KOPT-K1 (cell line): ENCODE data around the gene STAT4.

Source experiments
- H3K27ac ChIP-seq: fragments of 200-600 bp; sonication (generic); 2 replicates; pipeline ENCODE4 v1.5.1; 2016; ENCODE audit warnings: antibody characterized with exemption, mild to moderate bottlenecking, low read depth, low read length; ENCODE audit not compliant: poor library complexity, severe bottlenecking
- H3K36me3 ChIP-seq: fragments of 200-600 bp; sonication (generic); 2 replicates; pipeline ENCODE4 v1.5.1; 2017; ENCODE audit warnings: antibody characterized with exemption, mild to moderate bottlenecking, low read length, moderate library complexity; ENCODE audit not compliant: insufficient read depth
- H3K9me3 ChIP-seq: fragments of 200-600 bp; sonication (generic); 2 replicates; pipeline ENCODE4 v1.5.1; 2017; ENCODE audit warnings: antibody characterized with exemption, low read length, mild to moderate bottlenecking; ENCODE audit not compliant: insufficient read depth, poor library complexity, severe bottlenecking

STAT4 gene

DNA sequence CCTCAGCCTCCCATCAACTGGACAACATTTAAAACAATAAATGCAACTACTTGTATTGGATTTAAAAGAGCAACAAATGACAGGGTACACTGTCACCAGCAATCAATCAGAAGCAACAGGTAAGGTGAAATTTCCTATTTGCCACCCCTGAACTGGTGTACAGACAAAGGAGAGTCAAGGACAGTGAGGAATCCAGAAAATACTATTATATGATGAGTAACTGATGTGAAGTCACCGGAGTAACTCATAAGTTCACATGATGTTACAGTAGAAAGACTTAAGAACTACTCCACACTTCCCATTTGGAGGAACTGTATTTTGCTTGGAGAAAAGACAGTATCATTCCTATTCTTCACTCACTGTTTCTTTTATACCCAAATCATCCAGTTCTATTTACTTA, 132.7 kb downstream of the STAT4 start:
- Histone ChIP-seq H3K9me3 (no peaks in the 10 kb centered on the region), H3K36me3 (no peaks in the 10 kb centered on the region), H3K27ac (no peak overlapping the region)

- peaks cover 19% of the 10 kb centered on the region for H3K36me3 ChIP-seq
- no peak overlapping the region for H3K27ac ChIP-seq
- H3K9me3 ChIP-seq, result no peaks in the 10 kb centered on the region
These were observed 135.0 kb downstream of the STAT4 start for GRCh38 chr2:191015831-191016230.

GRCh38 chr2:191015239-191015638, 135.6 kb downstream of the STAT4 start:
- no peaks in the 10 kb centered on the region for H3K9me3 ChIP-seq
- H3K36me3 ChIP-seq, result peaks cover 25% of the 10 kb centered on the region
- peak overlapping the region; percentile 82 for H3K27ac ChIP-seq

- Histone ChIP-seq H3K27ac (peak overlapping the region; percentile 82), H3K9me3 (no peaks in the 10 kb centered on the region), H3K36me3 (peaks cover 31% of the 10 kb centered on the region)
These were observed 136.2 kb downstream of the STAT4 start for GRCh38 chr2:191014653-191015020.

- no peaks in the 10 kb centered on the region for H3K9me3 ChIP-seq
- peaks cover 36% of the 10 kb centered on the region for H3K36me3 ChIP-seq
- peak within 1 kb of the TSS; percentile 82 for H3K27ac ChIP-seq
These were observed 136.7 kb downstream of the STAT4 start, which contains the start of gene STAT1 for GRCh38 chr2:191013932-191014652. Gene STAT1, minus strand, starts transcription at chr2:191014171. Its CDS starts 4,168 bp downstream, at chr2:191010003.

DNA sequence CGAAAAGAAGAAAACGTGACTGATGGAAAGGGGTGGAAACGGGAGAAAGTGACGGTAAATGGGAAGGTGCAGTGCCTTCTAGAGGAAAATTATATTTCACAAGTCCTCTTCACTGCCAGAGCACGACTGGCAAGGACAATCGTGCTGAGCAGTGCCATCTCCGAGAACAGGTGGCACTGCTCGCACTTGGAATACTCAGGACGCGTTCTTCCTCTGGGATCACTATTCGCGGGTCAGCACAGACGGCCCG, 137.2 kb downstream of the STAT4 start:
- H3K36me3 ChIP-seq, result peaks cover 41% of the 10 kb centered on the region
- peak overlapping the region; percentile 82 for H3K27ac ChIP-seq
- H3K9me3 ChIP-seq, result no peaks in the 10 kb centered on the region

DNA sequence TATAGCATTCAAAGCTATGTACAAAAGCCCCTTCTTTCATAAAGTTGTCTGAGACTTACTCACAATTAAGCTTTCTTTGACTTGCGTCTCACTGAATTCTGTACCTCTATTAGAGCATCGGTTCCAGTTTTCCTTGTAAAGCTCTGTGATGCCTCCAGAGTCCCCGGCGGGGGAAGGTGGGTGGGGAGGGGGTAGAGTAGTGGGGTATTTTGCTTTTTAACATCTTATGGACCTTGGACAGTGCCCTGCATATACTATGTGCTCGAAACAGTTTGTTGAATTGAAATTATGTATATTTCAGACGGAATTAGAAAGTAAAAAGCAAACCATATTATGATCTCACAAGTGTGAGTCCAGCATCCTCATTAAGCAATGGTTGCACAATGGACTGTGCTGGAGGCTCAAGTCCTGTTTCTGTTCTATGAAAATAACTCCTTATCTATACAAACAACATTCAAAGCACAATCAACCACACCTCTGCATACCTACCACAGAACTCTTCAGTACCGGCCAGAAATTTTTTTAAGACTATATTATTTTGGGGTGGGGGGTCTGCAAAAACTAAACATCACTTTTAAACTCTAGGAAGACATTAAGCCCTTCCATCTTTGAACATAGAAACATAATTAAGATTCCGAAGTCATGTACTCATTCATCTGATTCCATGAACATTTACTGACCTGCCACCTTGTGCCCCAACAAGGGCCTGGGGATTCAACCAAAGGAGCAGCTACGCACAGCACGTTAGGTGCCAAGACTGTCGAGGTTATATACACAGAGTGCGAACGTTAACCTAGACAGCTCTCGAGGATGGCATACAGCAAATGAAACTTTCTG, 137.7 kb downstream of the STAT4 start:
- Histone ChIP-seq H3K9me3 (no peaks in the 10 kb centered on the region), H3K27ac (peak overlapping the region; percentile 82), H3K36me3 (peaks cover 46% of the 10 kb centered on the region)

DNA sequence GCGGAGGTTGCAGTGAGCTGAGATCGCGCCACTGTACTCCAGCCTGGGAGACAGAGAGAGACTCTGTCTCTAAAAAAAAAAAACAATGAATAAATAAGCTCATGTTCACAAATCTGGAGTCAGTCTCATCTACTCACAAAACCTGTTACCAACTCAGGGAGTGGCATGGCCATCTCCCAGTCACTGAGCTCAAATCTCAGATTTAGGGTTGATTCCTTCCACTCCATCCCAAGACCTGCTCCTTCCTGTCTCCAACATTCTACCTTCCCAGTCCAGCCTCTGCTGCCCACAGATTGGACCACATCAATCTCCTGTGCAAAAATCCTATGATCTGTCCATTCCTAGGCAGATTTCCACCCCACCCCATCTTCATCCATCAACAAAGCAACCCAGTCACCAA, 138.4 kb downstream of the STAT4 start:
- H3K27ac ChIP-seq, result peak overlapping the region; percentile 82
- no peaks in the 10 kb centered on the region for H3K9me3 ChIP-seq
- peaks cover 54% of the 10 kb centered on the region for H3K36me3 ChIP-seq

GRCh38 chr2:191010887-191011885, 139.6 kb downstream of the STAT4 start:
- Histone ChIP-seq H3K36me3 (peaks cover 65% of the 10 kb centered on the region), H3K9me3 (no peaks in the 10 kb centered on the region), H3K27ac (no peak overlapping the region)

- Histone ChIP-seq H3K36me3 (peaks cover 79% of the 10 kb centered on the region), H3K9me3 (peaks cover 6% of the 10 kb centered on the region), H3K27ac (no peak overlapping the region)
These were observed 141.0 kb downstream of the STAT4 start for GRCh38 chr2:191009541-191010374.

DNA sequence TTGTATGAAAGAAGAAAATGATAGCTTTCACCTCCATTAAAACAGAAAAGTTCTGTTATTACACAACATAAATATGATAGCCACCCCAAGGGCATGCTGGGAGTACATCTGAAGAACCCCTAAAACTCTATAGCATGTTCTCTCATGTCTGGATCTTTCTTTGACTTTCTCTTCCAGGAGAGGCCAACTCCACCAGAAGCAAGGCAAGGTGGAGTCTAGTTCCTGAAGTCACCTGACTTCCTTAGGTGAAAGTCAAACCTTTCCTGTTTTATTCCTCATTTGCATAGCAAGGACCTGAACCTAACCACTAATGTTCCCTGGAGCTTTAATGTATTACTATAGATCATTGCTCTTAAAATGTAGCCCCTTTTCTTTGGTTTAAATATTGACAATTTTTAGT, 142.5 kb downstream of the STAT4 start:
- Histone ChIP-seq H3K9me3 (peaks cover 21% of the 10 kb centered on the region), H3K27ac (no peak overlapping the region), H3K36me3 (peaks cover 94% of the 10 kb centered on the region)

GRCh38 chr2:191006997-191007783, 143.6 kb downstream of the STAT4 start:
- H3K9me3 ChIP-seq, result peaks cover 21% of the 10 kb centered on the region
- peaks cover 99% of the 10 kb centered on the region for H3K36me3 ChIP-seq
- no peak overlapping the region for H3K27ac ChIP-seq

- peaks cover 99% of the 10 kb centered on the region for H3K36me3 ChIP-seq
- peaks cover 21% of the 10 kb centered on the region for H3K9me3 ChIP-seq
- H3K27ac ChIP-seq, result no peak overlapping the region
These were observed 144.5 kb downstream of the STAT4 start for GRCh38 chr2:191006297-191006696.
